ENCODE measurements around the gene NEDD8. TPM values are rescaled to one million over a fixed set of nuclear protein-coding genes. Genes with fewer than 3 reads are reported as not detected.

Gene NEDD8
- total and polyA plus RNA-seq, 2 donors (not counting 3 experiments of a cell fraction or from before 2014, with no cell fraction given) = 243 to 316 TPM

GRCh38 chr14:24236689-24237462 lies 4.7 kb upstream of the NEDD8 start:
- BruUV-seq (replicated peaks) = no TSS peak
- H3K9me1 ChIP-seq (replicated peaks; ENCODE audit: control insufficient read depth, extremely low read depth, insufficient read depth, low read length) = no peaks in the 10 kb centered on the region
- H3K27ac ChIP-seq (ENCODE audit: insufficient read depth, low read depth, low read length) = no peak overlapping the region
- H3K9me3 ChIP-seq (replicated peaks; ENCODE audit: control insufficient read depth, insufficient read depth, low read length) = no peaks in the 10 kb centered on the region
- dilution Hi-C loops (cut with MboI; ENCODE audit: extremely low pct_ligation_motif_present, low sequenced_read_pairs) (no loop called here), intact Hi-C loops (cut with micrococcal nuclease) (no loop called here)
- no peaks in the 10 kb centered on the region for H4K20me1 ChIP-seq (replicated peaks; ENCODE audit: control insufficient read depth, extremely low read depth, insufficient read depth, low read length)
- TF ChIP-seq CTCF (IDR thresholded peaks at IDR 0.05; ENCODE audit: extremely low read depth in 1 of 2, insufficient read depth in 1 of 2, low read depth in 1 of 2, low read length in 2 of 2) (no peak), FOS (IDR thresholded peaks at IDR 0.05; ENCODE audit: borderline replicate concordance, insufficient read depth, low read length) (no peak), GATA2 (IDR thresholded peaks at IDR 0.05; ENCODE audit: insufficient read depth, insufficient read length, low read depth, low read length) (no peak), POLR2A (IDR thresholded peaks at IDR 0.05; ENCODE audit: low read depth, low read length) (no peak), MYC (IDR thresholded peaks at IDR 0.05; ENCODE audit: low read depth, low read length) (no peak), MAX (IDR thresholded peaks at IDR 0.05; ENCODE audit: insufficient read depth, insufficient read length) (no peak), POLR2AphosphoS5 (IDR thresholded peaks at IDR 0.05; ENCODE audit: insufficient read depth, low read depth, low read length) (no peak), JUN (IDR thresholded peaks at IDR 0.05; ENCODE audit: borderline replicate concordance, insufficient read depth, insufficient read length, low read depth) (no peak), EZH2 (IDR thresholded peaks at IDR 0.05; ENCODE audit: borderline replicate concordance, low read depth, low read length, severe bottlenecking) (no peak)
- DNase-seq (ENCODE audit: low read depth, low spot score) (no peak), FAIRE-seq (no peak)
- H3K27me3 ChIP-seq (ENCODE audit: control insufficient read depth in 2 of 2, insufficient read depth in 2 of 2, low read length in 2 of 2) = no peaks in the 10 kb centered on the region
- ChIA-PET POLR2A (no interaction called here), CTCF (interaction anchor here (3.6 to 4.2 kb wide), 2 partner anchors 21 to 60 kb away, joined by 16 to 20 read pairs; partner anchors contain the start of gene MDP1)
- H3K4me1 ChIP-seq (ENCODE audit: control insufficient read depth, extremely low read depth, insufficient read depth, low read length) = peaks cover 41% of the 10 kb centered on the region
- H2AFZ ChIP-seq (ENCODE audit: low read depth, low read length) = no peak overlapping the region
- no peak overlapping the region for H3K4me3 ChIP-seq (replicated peaks in 1 of 3; ENCODE audit: insufficient read depth in 1 of 3, low read depth in 1 of 3, low read length in 3 of 3)
- H3K9ac ChIP-seq (replicated peaks; ENCODE audit: extremely low read depth, insufficient read depth, low read length) = no peak overlapping the region
- peaks cover 40% of the 10 kb centered on the region for H3K79me2 ChIP-seq (ENCODE audit: control insufficient read depth, insufficient read depth, low read length)
- no peak overlapping the region for H3K4me2 ChIP-seq (ENCODE audit: insufficient read depth, low read length)
- H3K36me3 ChIP-seq (ENCODE audit: control insufficient read depth in 2 of 2, extremely low read depth in 1 of 2, insufficient read depth in 2 of 2, low read length in 2 of 2) = peaks cover 8 to 33% of the 10 kb centered on the region in 2 experiments

All from endothelial cell of umbilical vein (primary cell).